ENCODE data around the gene RAB18.
"Not testable (repeated sequence)": the region's sequence is repeated elsewhere in the genome, so short reads cannot be mapped to it uniquely, and the experiment has no call there.

RAB18 gene

GRCh38 chr10:27504007-27504807, at the start of gene RAB18:
Gene RAB18, plus strand, starts transcription at chr10:27504304. Its CDS starts 66 bp downstream, at chr10:27504370.
- peak; percentile 89 for DNase-seq (ENCODE audit: low spot score)

GRCh38 chr10:27454837-27455236, 49.3 kb upstream of the RAB18 start:
- DNase-seq (ENCODE audit: low spot score): no peak

GRCh38 chr10:27457261-27457945, 46.7 kb upstream of the RAB18 start:
- DNase-seq (ENCODE audit: low spot score): no peak

GRCh38 chr10:27457966-27458365, 46.1 kb upstream of the RAB18 start:
- DNase-seq (ENCODE audit: low spot score): no peak

- DNase-seq (ENCODE audit: low spot score): no peak
These were observed 42.8 kb upstream of the RAB18 start for GRCh38 chr10:27461312-27461711.

- DNase-seq (ENCODE audit: low spot score): no peak
These were observed 40.1 kb upstream of the RAB18 start for GRCh38 chr10:27463961-27464360.

- no peak for DNase-seq (ENCODE audit: low spot score)
These were observed 39.1 kb upstream of the RAB18 start for GRCh38 chr10:27464993-27465392.

GRCh38 chr10:27465596-27465995, 38.5 kb upstream of the RAB18 start:
- DNase-seq (ENCODE audit: low spot score): not testable (repeated sequence)

GRCh38 chr10:27470885-27471284, 33.2 kb upstream of the RAB18 start:
- no peak for DNase-seq (ENCODE audit: low spot score)

GRCh38 chr10:27474741-27475140, 29.4 kb upstream of the RAB18 start:
- no peak for DNase-seq (ENCODE audit: low spot score)

GRCh38 chr10:27479016-27479415, 25.1 kb upstream of the RAB18 start:
- no peak for DNase-seq (ENCODE audit: low spot score)

- DNase-seq (ENCODE audit: low spot score): no peak
These were observed 22.6 kb upstream of the RAB18 start for GRCh38 chr10:27481486-27481885.

GRCh38 chr10:27482984-27483956, 20.8 kb upstream of the RAB18 start:
- DNase-seq (ENCODE audit: low spot score): no peak

GRCh38 chr10:27485368-27485767, 18.7 kb upstream of the RAB18 start:
- DNase-seq (ENCODE audit: low spot score): no peak

- DNase-seq (ENCODE audit: low spot score): no peak
These were observed 18.1 kb upstream of the RAB18 start for GRCh38 chr10:27485986-27486385.

GRCh38 chr10:27490807-27491206, 13.3 kb upstream of the RAB18 start:
- DNase-seq (ENCODE audit: low spot score): no peak

GRCh38 chr10:27494116-27494805, 9.8 kb upstream of the RAB18 start:
- DNase-seq (ENCODE audit: low spot score): no peak

GRCh38 chr10:27496137-27496536, 8.0 kb upstream of the RAB18 start:
- DNase-seq (ENCODE audit: low spot score): no peak

GRCh38 chr10:27500096-27500495, 4.0 kb upstream of the RAB18 start:
- DNase-seq (ENCODE audit: low spot score): no peak

- DNase-seq (ENCODE audit: low spot score): no peak
These were observed 3.2 kb upstream of the RAB18 start for GRCh38 chr10:27500886-27501285.

GRCh38 chr10:27503498-27504006, 552 bp upstream of the RAB18 start:
- DNase-seq (ENCODE audit: low spot score): no peak
